ENCODE data around the gene MRPS30. TPM values are rescaled to one million over a fixed set of nuclear protein-coding genes. Genes with fewer than 3 reads are reported as not detected.

MRPS30 gene
- total RNA-seq (2014; rRNA removed; shearing (Covaris generic)) (61.5 and 85.8 TPM in 2 replicates), total RNA-seq (2022) (63.0 and 64.3 TPM in 2 replicates), Bru-seq, nascent RNA (percentile 96 among the genes with signal in this experiment), BruChase-seq, experiment 1, labeled RNA remaining after a 6-hour chase (percentile 77 among the genes with signal in this experiment), BruChase-seq, experiment 2, labeled RNA remaining after a 2-hour chase (percentile 95 among the genes with signal in this experiment)
- long read RNA-seq, transcript MRPS30-202 (5 exons, 1,678 nt) = major isoform, 117 of 124 reads
- long read RNA-seq, partial matches to known transcripts = 4 of 124 reads
- long read RNA-seq, other reads (novel, unspliced or antisense) = 3 of 124 reads

- peaks cover 64% of the 10 kb centered on the region for H3K79me2 ChIP-seq (ENCODE audit: insufficient read depth, low read depth, low read length)
- POLR2A ChIA-PET = interaction anchor here (0.8 kb wide), 1 partner anchor 15 kb away, joined by 3 read pairs; no protein-coding TSS in a partner anchor
- BruUV-seq (replicated peaks) = no TSS peak
These were observed at the start of gene MRPS30 for GRCh38 chr5:44808435-44809214. Gene MRPS30, plus strand, starts transcription at chr5:44808947. Its CDS starts 16 bp downstream, at chr5:44808963.

DNA sequence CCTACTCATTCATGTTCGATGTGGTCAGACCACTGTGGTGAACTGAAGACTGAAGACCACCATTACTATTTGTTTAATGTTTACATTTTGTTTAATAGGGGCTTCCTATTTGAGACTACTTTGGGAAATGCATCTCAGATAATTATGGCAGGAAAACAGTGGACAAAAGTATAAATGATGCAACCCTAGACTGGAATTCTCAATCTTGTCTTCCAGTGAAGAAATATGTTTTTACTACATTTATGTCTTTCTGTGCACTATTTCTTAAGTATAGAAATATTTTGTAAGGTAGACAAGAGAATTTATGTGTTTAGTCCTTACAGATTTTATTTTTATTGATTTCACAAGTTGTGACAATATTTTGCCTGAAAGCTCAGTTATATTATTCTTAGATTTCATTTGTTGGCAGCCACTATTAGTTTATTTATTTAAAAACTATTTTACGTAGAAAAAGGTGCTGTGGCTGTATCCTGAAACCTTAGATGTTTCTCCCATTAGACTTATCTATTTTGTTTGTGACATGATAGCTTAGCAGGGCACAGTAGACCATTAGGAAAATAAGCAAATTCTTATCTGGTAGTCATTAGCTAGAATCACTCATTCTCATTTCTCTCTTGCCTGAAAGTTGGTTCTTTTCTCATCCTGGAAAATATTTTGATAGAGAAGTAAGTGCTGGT lies 39.4 kb upstream of the MRPS30 start:
- no peaks in the 10 kb centered on the region for H4K20me1 ChIP-seq (ENCODE audit: insufficient read depth, low read length)
- no peak overlapping the region for H3K4me3 ChIP-seq (ENCODE audit: low read depth, low read length, poor library complexity, severe bottlenecking)
- CTCF ChIA-PET (ENCODE audit: unreplicated experiment) = no interaction called here
- H3K4me2 ChIP-seq (ENCODE audit: low read length) = no peak overlapping the region
- no peaks in the 10 kb centered on the region for H3K79me2 ChIP-seq (ENCODE audit: insufficient read depth, low read depth, low read length)
- DNase-seq (ENCODE audit: low spot score) = no peak
- H2AFZ ChIP-seq (ENCODE audit: low read length) = no peak overlapping the region
- H3K36me3 ChIP-seq (ENCODE audit: insufficient read depth, low read length) = no peaks in the 10 kb centered on the region
- intact Hi-C loops (cut with micrococcal nuclease; ENCODE audit: unreplicated experiment) = no loop called here
- H3K9me3 ChIP-seq (ENCODE audit: low read length) = no peaks in the 10 kb centered on the region
- H3K9me2 ChIP-seq (ENCODE audit: insufficient read depth, low read length) = no peaks in the 10 kb centered on the region
- TF ChIP-seq EZH2phosphoT487 (IDR thresholded peaks at IDR 0.05; ENCODE audit: borderline replicate concordance, low read depth, low read length) = no peak
- TF ChIP-seq CTCF (conservative IDR thresholded peaks at IDR 0.05; ENCODE audit: low read length) = no peak
- BruUV-seq (replicated peaks) = no TSS peak
- POLR2A ChIA-PET = no interaction called here
- H3K27ac ChIP-seq (ENCODE audit: low read depth, low read length, poor library complexity, severe bottlenecking) = no peak overlapping the region
- H3K4me1 ChIP-seq (ENCODE audit: insufficient read depth, low read length, poor library complexity, severe bottlenecking) = no peaks in the 10 kb centered on the region

More at GRCh38 chr5:44808435-44809214, at the start of gene MRPS30:
- Histone ChIP-seq H3K27ac (ENCODE audit: low read depth, low read length, poor library complexity, severe bottlenecking) (peak within 1 kb of the TSS; percentile 75), H2AFZ (ENCODE audit: low read length) (peak within 1 kb of the TSS; percentile 86), H3K4me1 (ENCODE audit: insufficient read depth, low read length, poor library complexity, severe bottlenecking) (peaks cover 25% of the 10 kb centered on the region), H4K20me1 (ENCODE audit: insufficient read depth, low read length) (peaks cover 13% of the 10 kb centered on the region; the same call in 1 of the 2 replicates), H3K4me3 (ENCODE audit: low read depth, low read length, poor library complexity, severe bottlenecking) (peak within 1 kb of the TSS; percentile 91), H3K9me2 (ENCODE audit: insufficient read depth, low read length) (no peaks in the 10 kb centered on the region), H3K4me2 (ENCODE audit: low read length) (peak within 1 kb of the TSS; percentile 77), H3K9me3 (ENCODE audit: low read length) (no peaks in the 10 kb centered on the region), H3K36me3 (ENCODE audit: insufficient read depth, low read length) (peaks cover 34% of the 10 kb centered on the region)
- CTCF ChIA-PET (ENCODE audit: unreplicated experiment) = no interaction called here
- TF ChIP-seq EZH2phosphoT487 (IDR thresholded peaks at IDR 0.05; ENCODE audit: borderline replicate concordance, low read depth, low read length) (no peak), CTCF (conservative IDR thresholded peaks at IDR 0.05; ENCODE audit: low read length) (peak; percentile 78)
- DNase-seq (ENCODE audit: low spot score) = peak; percentile 98
- intact Hi-C loops (cut with micrococcal nuclease; ENCODE audit: unreplicated experiment) = no loop called here
